HG02623 (cell line): Measurements from ENCODE around the gene ANO2.
"Not testable (repeated sequence)": the region's sequence is repeated elsewhere in the genome, so short reads cannot be mapped to it uniquely, and the experiment has no call there.

Source experiments
- ATAC-seq: cut with Tn5 transposase; IDR thresholded peaks from one replicate; pipeline ENCODE4 v1.9.1; 2021; ENCODE audit warnings: moderate library complexity; ENCODE audit not compliant: unreplicated experiment

The ANO2 gene

GRCh38 chr12:5557906-5558305 is 387.2 kb downstream of the ANO2 start:
- no peak for ATAC-seq

- no peak for ATAC-seq
Observed at GRCh38 chr12:5556946-5557673, 387.9 kb downstream of the ANO2 start.

- no peak for ATAC-seq
Observed at GRCh38 chr12:5556033-5556614, 388.9 kb downstream of the ANO2 start.

GRCh38 chr12:5554711-5555110 is 390.3 kb downstream of the ANO2 start:
- no peak for ATAC-seq

GRCh38 chr12:5549011-5549410 is 396.0 kb downstream of the ANO2 start:
- ATAC-seq: no peak

- ATAC-seq: no peak
Observed at GRCh38 chr12:5548152-5548943, 396.7 kb downstream of the ANO2 start.

- no peak for ATAC-seq
Observed at GRCh38 chr12:5546616-5547015, 398.4 kb downstream of the ANO2 start.

GRCh38 chr12:5537771-5538170 is 407.3 kb downstream of the ANO2 start:
- no peak for ATAC-seq

- ATAC-seq: not testable (repeated sequence)
Observed at GRCh38 chr12:5537026-5537615, 407.9 kb downstream of the ANO2 start.

- ATAC-seq: no peak
Observed at GRCh38 chr12:5535541-5535940, 409.5 kb downstream of the ANO2 start.

- no peak for ATAC-seq
Observed at GRCh38 chr12:5534426-5535199, 410.4 kb downstream of the ANO2 start.

GRCh38 chr12:5533368-5533767 is 411.7 kb downstream of the ANO2 start:
- no peak for ATAC-seq

GRCh38 chr12:5525783-5526367 is 419.2 kb downstream of the ANO2 start:
- ATAC-seq: no peak

GRCh38 chr12:5524769-5525436 is 420.2 kb downstream of the ANO2 start:
- no peak for ATAC-seq

- ATAC-seq: no peak
Observed at GRCh38 chr12:5524116-5524768, 420.8 kb downstream of the ANO2 start.

- ATAC-seq: no peak
Observed at GRCh38 chr12:5523396-5524115, 421.5 kb downstream of the ANO2 start.

GRCh38 chr12:5522432-5523335 is 422.4 kb downstream of the ANO2 start:
- ATAC-seq: no peak
